NCI-H1417 treated with DMSO at 0.1 percent for 48 hours (cell line): ENCODE results near the gene GP1BA.

ENCODE experiments used
- DNase-seq: peaks from one replicate; lab custom pipeline; 2025; lab: John Stamatoyannopoulos, UW

The GP1BA gene

GRCh38 chr17:4931963-4932362 is at the start of gene GP1BA:
TSS of gene GP1BA (plus strand) at chr17:4932277. CDS start at chr17:4932605, 328 bp downstream.
- no peak for DNase-seq

GRCh38 chr17:4884489-4884888 is 47.6 kb upstream of the GP1BA start:
- DNase-seq, result no peak

- no peak for DNase-seq
Measured at GRCh38 chr17:4886830-4887229, 45.2 kb upstream of the GP1BA start.

- no peak for DNase-seq
Measured at GRCh38 chr17:4887581-4887980, 44.5 kb upstream of the GP1BA start.

GRCh38 chr17:4891411-4892410 is 40.4 kb upstream of the GP1BA start:
- DNase-seq, result no peak

GRCh38 chr17:4892499-4893221 is 39.4 kb upstream of the GP1BA start:
- DNase-seq, result no peak

- no peak for DNase-seq
Measured at GRCh38 chr17:4893272-4893671, 38.8 kb upstream of the GP1BA start.

- DNase-seq, result no peak
Measured at GRCh38 chr17:4893721-4894560, 38.1 kb upstream of the GP1BA start.

GRCh38 chr17:4895121-4895520 is 37.0 kb upstream of the GP1BA start:
- DNase-seq, result no peak

GRCh38 chr17:4895657-4896331 is 36.3 kb upstream of the GP1BA start:
- DNase-seq, result no peak

GRCh38 chr17:4896332-4897197 is 35.5 kb upstream of the GP1BA start:
- no peak for DNase-seq

- no peak for DNase-seq
Measured at GRCh38 chr17:4897198-4897687, 34.8 kb upstream of the GP1BA start.

- DNase-seq, result no peak
Measured at GRCh38 chr17:4897785-4898184, 34.3 kb upstream of the GP1BA start.

GRCh38 chr17:4898351-4898750 is 33.7 kb upstream of the GP1BA start:
- no peak for DNase-seq

GRCh38 chr17:4898927-4899326 is 33.1 kb upstream of the GP1BA start:
- DNase-seq, result no peak

GRCh38 chr17:4899341-4900230 is 32.5 kb upstream of the GP1BA start, which contains the start of gene C17orf107:
TSS of gene C17orf107 (plus strand) at chr17:4899536. CDS start at chr17:4899763, 227 bp downstream.
- no peak for DNase-seq

GRCh38 chr17:4900231-4901107 is 31.6 kb upstream of the GP1BA start:
- DNase-seq, result no peak

- no peak for DNase-seq
Measured at GRCh38 chr17:4901108-4901647, 30.9 kb upstream of the GP1BA start.
